AG04449 (cell line): ENCODE measurements around the gene OR7A17.

ENCODE experiments used
- CTCF ChIA-PET: fragments of 350-600 bp; formaldehyde crosslinking; extraction: SDS; loops from one replicate; lab custom pipeline; 2021; ENCODE audit warnings: antibody characterized with exemption; lab: Yijun Ruan, JAX
- POLR2A ChIA-PET: fragments of 400-600, 350-600 bp; formaldehyde crosslinking; extraction: SDS; loops from one replicate; lab custom pipeline; 2020; ENCODE audit warnings: antibody characterized with exemption, inconsistent platforms; lab: Yijun Ruan, JAX
- DNase-seq: peaks from one replicate; pipeline ENCODE4 v3.0.0-alpha.2; 2010; ENCODE audit warnings: low read depth, low spot score
- H3K4me3 ChIP-seq: 2 replicates; pipeline ENCODE4 v1.5.1; 2011; ENCODE audit warnings: low read depth, mild to moderate bottlenecking, control low read depth, low read length
- TF ChIP-seq, protein P1 (sequence below): IDR thresholded peaks from one replicate; pipeline ENCODE4 v1.5.1; 2011; ENCODE audit warnings: mild to moderate bottlenecking, moderate library complexity, low read length, control low read depth, inconsistent platforms; ENCODE audit not compliant: insufficient read depth; ENCODE audit errors: missing control alignments

OR7A17 gene

DNA sequence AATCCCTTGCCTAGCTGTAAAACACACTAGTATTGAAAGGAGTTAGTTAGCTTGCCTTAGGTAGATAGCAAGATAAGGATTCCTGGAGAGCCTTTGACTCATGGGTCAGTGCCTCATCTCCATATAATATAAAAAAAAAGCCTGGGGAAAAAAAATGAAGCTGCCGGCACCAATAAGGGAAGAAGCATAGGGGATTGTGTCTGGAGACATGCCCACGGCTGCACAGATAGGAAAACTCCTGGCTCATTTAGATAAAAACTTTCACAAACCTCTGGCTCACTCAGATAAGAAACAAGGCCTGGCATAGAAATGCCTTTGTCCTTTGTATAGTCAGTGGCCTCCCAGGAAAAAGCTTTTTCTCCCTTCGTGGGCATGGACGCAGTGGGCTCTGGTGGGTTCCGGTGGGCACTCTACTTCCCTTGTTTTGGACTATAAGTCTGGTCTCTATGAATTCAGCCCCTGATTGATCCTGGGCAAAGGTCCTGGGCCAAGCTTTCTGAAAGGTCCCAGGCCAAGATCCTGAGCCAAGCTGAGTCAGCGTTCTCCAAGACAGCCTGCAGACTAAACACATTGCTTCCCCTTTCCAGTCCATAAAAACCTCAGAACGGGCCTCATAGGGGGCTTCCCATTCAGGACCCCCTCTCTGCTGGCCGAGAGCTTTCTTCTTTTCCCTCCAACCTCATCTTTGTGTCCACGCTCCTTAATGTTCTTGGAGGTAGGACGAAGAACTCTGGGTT is 4.9 kb upstream of the OR7A17 start:
- no peak for DNase-seq
- ChIA-PET POLR2A (no interaction called here), CTCF (interaction anchor here (0.6 to 5.5 kb wide), 5 partner anchors 14 to 317 kb away, joined by 3 to 52 read pairs (median 3); partner anchors contain the start of gene NDUFB7)
- TF ChIP-seq, protein P1, sequence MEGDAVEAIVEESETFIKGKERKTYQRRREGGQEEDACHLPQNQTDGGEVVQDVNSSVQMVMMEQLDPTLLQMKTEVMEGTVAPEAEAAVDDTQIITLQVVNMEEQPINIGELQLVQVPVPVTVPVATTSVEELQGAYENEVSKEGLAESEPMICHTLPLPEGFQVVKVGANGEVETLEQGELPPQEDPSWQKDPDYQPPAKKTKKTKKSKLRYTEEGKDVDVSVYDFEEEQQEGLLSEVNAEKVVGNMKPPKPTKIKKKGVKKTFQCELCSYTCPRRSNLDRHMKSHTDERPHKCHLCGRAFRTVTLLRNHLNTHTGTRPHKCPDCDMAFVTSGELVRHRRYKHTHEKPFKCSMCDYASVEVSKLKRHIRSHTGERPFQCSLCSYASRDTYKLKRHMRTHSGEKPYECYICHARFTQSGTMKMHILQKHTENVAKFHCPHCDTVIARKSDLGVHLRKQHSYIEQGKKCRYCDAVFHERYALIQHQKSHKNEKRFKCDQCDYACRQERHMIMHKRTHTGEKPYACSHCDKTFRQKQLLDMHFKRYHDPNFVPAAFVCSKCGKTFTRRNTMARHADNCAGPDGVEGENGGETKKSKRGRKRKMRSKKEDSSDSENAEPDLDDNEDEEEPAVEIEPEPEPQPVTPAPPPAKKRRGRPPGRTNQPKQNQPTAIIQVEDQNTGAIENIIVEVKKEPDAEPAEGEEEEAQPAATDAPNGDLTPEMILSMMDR: no peak
- H3K4me3 ChIP-seq: no peak overlapping the region

DNA sequence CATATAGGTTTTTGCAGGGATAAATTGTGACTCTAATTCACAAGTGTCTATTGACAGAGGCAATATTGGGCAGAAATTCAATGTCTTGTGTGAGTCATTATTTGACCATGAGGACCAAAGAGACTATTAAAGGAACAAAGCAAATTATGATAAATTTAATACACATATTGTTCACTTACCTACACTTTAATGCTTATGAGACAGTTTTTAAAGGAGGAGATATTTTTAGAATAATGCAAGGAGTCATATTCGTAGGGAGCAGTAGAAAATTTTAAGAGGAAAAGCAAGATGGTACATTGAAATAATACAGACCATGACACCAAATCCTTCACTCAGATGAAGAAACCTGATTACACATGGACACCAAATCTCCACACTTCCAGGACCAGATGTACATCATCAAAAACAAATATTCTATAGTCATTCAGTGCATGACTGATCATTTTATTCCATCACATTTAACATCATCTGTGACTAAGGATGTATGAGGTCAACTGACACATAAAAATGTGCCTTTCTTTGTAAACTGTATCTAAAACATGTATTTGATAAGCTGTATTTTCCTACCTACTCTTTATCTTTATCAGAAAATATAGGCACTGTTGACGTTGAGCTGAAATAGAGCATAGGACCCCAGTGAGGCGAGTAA is 4.2 kb upstream of the OR7A17 start:
- TF ChIP-seq, protein P1: no peak
- CTCF ChIA-PET: interaction anchor here (0.6 to 5.5 kb wide), 4 partner anchors 13 to 317 kb away, joined by 3 to 52 read pairs (median 3); partner anchors contain the start of gene NDUFB7
- no peak for DNase-seq
- POLR2A ChIA-PET: no interaction called here
- H3K4me3 ChIP-seq: no peak overlapping the region

DNA sequence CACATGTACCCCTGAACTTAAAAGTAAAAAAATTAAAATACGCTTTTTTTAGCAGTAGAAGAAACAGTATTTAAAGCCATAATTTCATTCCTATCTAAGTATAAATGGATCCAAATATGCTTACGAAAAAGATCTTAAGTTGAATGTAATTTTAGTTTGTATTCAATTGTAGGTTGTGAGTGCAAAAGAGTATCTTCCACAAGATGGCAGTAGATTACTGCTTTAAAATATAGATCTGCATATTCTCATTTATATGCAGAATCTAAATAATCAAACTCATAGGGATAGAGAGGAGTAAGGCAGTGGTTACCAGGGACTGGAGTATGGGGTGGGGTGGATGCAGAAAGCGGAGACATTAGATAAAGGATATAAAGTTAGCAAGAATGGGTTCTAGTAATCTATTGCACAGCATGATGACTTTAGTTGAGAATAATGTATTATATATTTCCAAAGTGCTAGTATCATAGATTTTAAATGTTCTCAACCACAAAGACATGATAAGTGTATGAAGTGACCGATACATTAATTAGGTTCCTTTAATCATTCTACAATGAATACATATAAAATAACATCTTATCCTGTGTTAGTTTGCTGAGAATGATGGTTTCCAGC is 14.2 kb downstream of the OR7A17 start:
- ChIA-PET CTCF (no interaction called here), POLR2A (no interaction called here)
- DNase-seq: no peak
- TF ChIP-seq, protein P1: peak; percentile 20
- H3K4me3 ChIP-seq: no peak overlapping the region

DNA sequence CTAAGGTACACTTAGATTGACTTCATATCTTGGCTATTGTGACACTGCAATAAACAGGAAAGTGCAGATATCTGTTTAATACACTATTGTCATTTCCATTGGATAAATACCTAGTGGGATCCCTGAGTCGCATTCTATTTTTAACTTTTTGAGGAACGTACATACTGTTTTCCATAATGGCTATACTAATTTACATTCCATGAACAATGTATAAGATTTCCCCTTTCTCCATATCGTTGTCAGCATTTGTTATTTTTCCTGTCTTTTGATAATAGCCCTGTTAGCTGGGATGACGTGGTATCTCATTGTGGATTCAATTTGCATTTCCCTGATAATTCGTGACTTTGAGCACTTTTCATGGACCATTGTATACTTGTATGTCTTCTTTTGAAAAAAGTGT is 17.4 kb downstream of the OR7A17 start:
- ChIA-PET POLR2A (interaction anchor here (0.6 kb wide), 1 partner anchor 1601 kb away, joined by 3 read pairs; no protein-coding TSS in a partner anchor), CTCF (no interaction called here)
- H3K4me3 ChIP-seq: no peak overlapping the region
- TF ChIP-seq, protein P1: no peak
- no peak for DNase-seq

DNA sequence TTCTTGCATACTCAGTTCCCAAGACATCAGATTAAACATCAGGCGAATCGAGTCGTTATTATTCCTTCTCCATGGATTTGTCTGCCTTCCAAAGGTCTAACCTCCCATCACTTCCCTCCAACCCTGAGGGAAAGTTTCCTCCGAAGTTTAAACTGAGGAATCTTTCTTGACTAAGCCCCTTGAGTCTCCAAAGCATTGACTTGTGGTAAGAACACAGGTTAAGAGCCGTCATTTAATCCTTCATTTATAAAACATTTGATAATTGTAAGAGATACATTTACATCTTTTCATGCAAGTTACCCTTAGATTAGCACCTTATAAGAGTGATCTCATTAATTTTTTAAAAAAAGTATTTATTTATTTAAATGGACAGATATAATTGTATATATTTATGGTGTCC is 37.1 kb downstream of the OR7A17 start, which contains the start of gene OR7A10:
TSS of gene OR7A10 (minus strand) at position 101 of the 400 bp plus-strand sequence. CDS start 7,045 bp downstream, outside the sequence.
- DNase-seq: no peak
- ChIA-PET CTCF (no interaction called here), POLR2A (no interaction called here)
- no peak within 1 kb of the TSS for H3K4me3 ChIP-seq
- TF ChIP-seq, protein P1: no peak

DNA sequence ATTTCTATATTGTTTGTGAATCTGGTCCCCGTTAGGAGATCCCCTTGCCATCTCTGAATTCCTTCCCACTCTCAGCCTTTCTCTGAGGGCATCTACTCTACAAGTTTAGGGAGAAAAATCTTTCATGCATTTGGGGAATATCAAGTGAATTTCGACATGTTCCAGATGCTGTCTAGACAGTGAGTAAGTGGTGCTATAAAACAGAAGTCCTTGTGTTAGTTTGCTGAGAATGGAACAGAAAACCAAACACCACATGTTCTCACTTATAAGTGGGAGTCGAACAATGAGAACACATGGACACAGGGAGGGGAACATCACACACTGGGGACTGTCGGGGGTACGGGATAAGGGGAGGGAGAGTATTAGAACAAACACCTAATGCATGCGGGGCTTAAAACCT is 42.4 kb downstream of the OR7A17 start:
- no peak overlapping the region for H3K4me3 ChIP-seq
- DNase-seq: no peak
- ChIA-PET CTCF (no interaction called here), POLR2A (no interaction called here)
- TF ChIP-seq, protein P1: no peak
